Adrenal gland (tissue), 12 donors: Measurements from ENCODE around the gene PRDM8. TPM values are rescaled to one million over a fixed set of nuclear protein-coding genes. Genes with fewer than 3 reads are reported as not detected.

Experiments
- DNase-seq, 7 donors: peaks; one replicate each; pipeline ENCODE4 v3.0.0-alpha.2; 2019 to 2020
- H3K27ac ChIP-seq, 5 donors: fragments of 200-600 bp; sonication (generic) in 4 of 5; 1 replicate in 3 of 5; 2 replicates in 2 of 5; pipeline versions ENCODE4 v1.5.1 to v1.8.0; 2016 to 2020; ENCODE audit warnings: mild to moderate bottlenecking in 1 of 5
- H3K27me3 ChIP-seq: fragments of 200-600 bp; 2 replicates; pipeline ENCODE4 v1.8.0; 2021
- H3K36me3 ChIP-seq, 2 donors: fragments of 200-600 bp; replicated peaks in 1 of 2; 1 replicate in 1 of 2; 2 replicates in 1 of 2; pipeline versions ENCODE4 v1.5.1 to v1.8.0; 2018 to 2022
- H3K4me1 ChIP-seq, 2 donors: fragments of 200-600 bp; replicated peaks in 1 of 2; 1 replicate in 1 of 2; 2 replicates in 1 of 2; pipeline versions ENCODE4 v1.5.1 to v1.8.0; 2018 to 2021
- H3K4me3 ChIP-seq, 4 donors: fragments of 200-600 bp; sonication (generic) in 3 of 4; one replicate each; pipeline ENCODE4 v1.5.1; 2016 to 2018
- H3K9me3 ChIP-seq, 3 donors: fragments of 200-600 bp; sonication (generic) in 1 of 3; replicated peaks in 1 of 3; 1 replicate in 2 of 3; 2 replicates in 1 of 3; pipeline versions ENCODE4 v1.5.1 to v1.8.0; 2016 to 2021
- CTCF ChIP-seq, 6 experiments: fragments of 450-650 bp in 4 of 6; fragments of 200-600 bp in 2 of 6; sonication (generic) in 1 of 6; IDR thresholded peaks; 1 replicate in 5 of 6; 2 replicates in 1 of 6; pipeline versions ENCODE4 v1.5.1 to v1.8.0; 2016 to 2021; ENCODE audit warnings: antibody characterized with exemption in 6 of 6, mild to moderate bottlenecking in 2 of 6, moderate library complexity in 1 of 6
- POLR2A ChIP-seq, 2 donors: fragments of 450-650 bp; IDR thresholded peaks; one replicate each; pipeline ENCODE4 v1.6.1; 2017; ENCODE audit warnings: antibody characterized with exemption in 2 of 2, mild to moderate bottlenecking in 2 of 2, moderate library complexity in 1 of 2
- WGBS, 4 donors: extraction: QIAGEN DNeasy Blood & Tissue Kit in 2 of 4; methylation state at CpG; one replicate each; pipeline versions ENCODE4 v1.1.5 to v1.1.7; 2013 to 2017; 5-methylcytosine and 5-hydroxymethylcytosine counted together
- intact Hi-C, 2 donors: fragments of 100-400 bp; cut with DNase I; formaldehyde crosslinking; loops; one replicate each; pipeline versions ENCODE4 v1.14.1 to v1.15.0; 2022 to 2023
- polyA plus RNA-seq, 3 donors: library from polyadenylated mRNA; stranded (reverse); fragments of 200-250 nt in 2 of 3; fragments of 350-450 nt in 1 of 3; fragmentation: Illumina TruSeq in 1 of 3; extraction: RNeasy Lipid Tissue Mini Kit (QIAGEN cat#74804) in 1 of 3; gene quantifications; one replicate each; pipeline ENCODE4 v1.2.3, GENCODE V29; 2013 to 2014
- total RNA-seq, 9 donors: library from RNA; depleted of rRNA in 4 of 9; stranded (reverse); fragments of >200 nt in 4 of 9; fragments of 120-200 nt in 1 of 9; fragmentation: NEBNext Ultra II Directional in 1 of 9; extraction: Animal tissue kit (Norgen Biotek cat#: 25700) in 1 of 9; gene quantifications; one replicate each; pipeline versions ENCODE4 v1.1.0 to v1.2.4, GENCODE V29; 2013 to 2023
- donor health status: healthy with polysubstance abuse.
- donor health status: Bipolar disorder and iron deficiency.
- donor health status: DM: yes; HTN: yes; CAD: no.
- donor health status: DM: no; HTN: no; CAD: no.
- donor health status: DM: no; HTN: no; CAD: no.
- donor health status: DM: yes; HTN: yes; CAD: no.

Gene PRDM8
- total and polyA plus RNA-seq, 12 donors = 0.36 to 5.0 (median 1.6) TPM

GRCh38 chr4:80225595-80225994 is 28.3 kb downstream of the PRDM8 start:
- H3K27me3 ChIP-seq = peaks cover 20% of the 10 kb centered on the region
- H3K4me1 ChIP-seq = no peaks in the 10 kb centered on the region
- H3K9me3 ChIP-seq = no peaks in the 10 kb centered on the region
- no peak overlapping the region for H3K27ac ChIP-seq
- TF ChIP-seq CTCF (IDR thresholded peaks at IDR 0.05) (no peak), POLR2A (IDR thresholded peaks at IDR 0.05) (no peak)
- WGBS, 4 donors = 22 to 54% (median 40%) methylated on average over 2 of the region's 2 CpGs
- no peak overlapping the region for H3K4me3 ChIP-seq
- DNase-seq = no peak
- no peaks in the 10 kb centered on the region for H3K36me3 ChIP-seq
- intact Hi-C loops = no loop called here

- Histone ChIP-seq H3K4me3 (no peak overlapping the region), H3K36me3 (no peaks in the 10 kb centered on the region), H3K27me3 (peaks cover 20% of the 10 kb centered on the region), H3K4me1 (no peaks in the 10 kb centered on the region), H3K9me3 (no peaks in the 10 kb centered on the region), H3K27ac (no peak overlapping the region)
- no peak for DNase-seq
- TF ChIP-seq CTCF (IDR thresholded peaks at IDR 0.05) = no peak
- no peak for TF ChIP-seq POLR2A (IDR thresholded peaks at IDR 0.05)
- intact Hi-C loops = no loop called here
- WGBS, 4 donors = 34 to 84% (median 37%) methylated on average over 2 of the region's 2 CpGs
Observed at GRCh38 chr4:80226094-80226493, 28.8 kb downstream of the PRDM8 start.

- H3K36me3 ChIP-seq = no peaks in the 10 kb centered on the region
- no peak for DNase-seq
- peaks cover 14% of the 10 kb centered on the region for H3K27me3 ChIP-seq
- H3K9me3 ChIP-seq = no peaks in the 10 kb centered on the region
- H3K27ac ChIP-seq = no peak overlapping the region
- TF ChIP-seq POLR2A (IDR thresholded peaks at IDR 0.05) = no peak
- no peak for TF ChIP-seq CTCF (IDR thresholded peaks at IDR 0.05)
- H3K4me3 ChIP-seq = no peak overlapping the region
- intact Hi-C loops = no loop called here
- H3K4me1 ChIP-seq = no peaks in the 10 kb centered on the region
Observed at GRCh38 chr4:80228460-80228859, 31.2 kb downstream of the PRDM8 start.

GRCh38 chr4:80229128-80229527 is 31.8 kb downstream of the PRDM8 start:
- H3K4me3 ChIP-seq = no peak overlapping the region
- 35 to 53% (median 43%) methylated on average over 2 of the region's 2 CpGs for whole genome bisulfite sequencing, 4 donors
- H3K27me3 ChIP-seq = peaks cover 18% of the 10 kb centered on the region
- H3K36me3 ChIP-seq = no peaks in the 10 kb centered on the region
- no peak overlapping the region for H3K27ac ChIP-seq
- no peak for DNase-seq
- no peaks in the 10 kb centered on the region for H3K4me1 ChIP-seq
- no peaks in the 10 kb centered on the region for H3K9me3 ChIP-seq
- intact Hi-C loops = no loop called here
- TF ChIP-seq POLR2A (IDR thresholded peaks at IDR 0.05) (no peak), CTCF (IDR thresholded peaks at IDR 0.05) (no peak)
